GM12878 (cell line): ENCODE results near the gene RARB. TPM values are rescaled to one million over a fixed set of nuclear protein-coding genes. Genes with fewer than 3 reads are reported as not detected.

Experiments used
- ATAC-seq: fragments of 200-7000 bp; cut with Tn5 transposase; 3 replicates; pipeline ENCODE4 v1.9.1; 2020; ENCODE audit warnings: mild to moderate bottlenecking, moderate library complexity
- BruUV-seq: library from RNA; stranded (reverse); fragments of 400-500 nt; replicated peaks from 2 replicates; lab custom pipeline; 2021; lab: Mats Ljungman, UMichigan
- CTCF ChIA-PET: fragments of 300-600 bp; sonication (Branson Sonifier 250); formaldehyde crosslinking; extraction: SDS; loops from one replicate; lab custom pipeline; 2021; ENCODE audit warnings: inconsistent platforms; lab: Yijun Ruan, JAX
- POLR2A ChIA-PET: fragments of 350-600 bp; formaldehyde crosslinking; extraction: SDS; loops from one replicate; lab custom pipeline; 2021; ENCODE audit warnings: inconsistent platforms; lab: Charles Lee
- RAD21 ChIA-PET: fragments of 300-600 bp; sonication (Branson Sonifier 250); formaldehyde crosslinking; loops from one replicate; lab custom pipeline; 2023; ENCODE audit warnings: antibody characterized with exemption; ENCODE audit not compliant: unreplicated experiment; lab: Charles Lee
- SMC1A ChIA-PET: fragments of 300-600 bp; sonication (Branson Sonifier 250); formaldehyde crosslinking; loops from one replicate; lab custom pipeline; 2023; ENCODE audit not compliant: unreplicated experiment, uncharacterized antibody; lab: Charles Lee
- DNase-seq: peaks from one replicate; pipeline ENCODE4 v3.0.0-alpha.2; 2011; ENCODE audit warnings: low read depth, low spot score
- FAIRE-seq: peaks from 3 replicates; lab custom pipeline; 2011; peaks lifted over from hg19 to GRCh38; lab: Jason Lieb, UNC
- H2AFZ ChIP-seq: 2 replicates; pipeline ENCODE4 v1.6.0; 2011; ENCODE audit warnings: low read depth, low read length, control low read depth; ENCODE audit not compliant: control insufficient read depth
- H3K27ac ChIP-seq: 2 replicates; pipeline ENCODE4 v1.5.1; 2011; ENCODE audit warnings: control low read depth; ENCODE audit not compliant: control insufficient read depth, insufficient read depth
- H3K27me3 ChIP-seq, 2 experiments: replicated peaks in 1 of 2; 2 replicates each; pipeline versions ENCODE4 v1.6.0 to v1.6.1; 2011; ENCODE audit warnings: low read length in 1 of 2; ENCODE audit not compliant: control insufficient read depth in 2 of 2, insufficient read depth in 2 of 2
- H3K36me3 ChIP-seq, 2 experiments: 2 replicates each; pipeline ENCODE4 v1.5.1; 2011; ENCODE audit warnings: low read length in 1 of 2; ENCODE audit not compliant: control insufficient read depth in 2 of 2, insufficient read depth in 2 of 2
- H3K4me1 ChIP-seq: 2 replicates; pipeline ENCODE4 v1.6.1; 2011; ENCODE audit warnings: mild to moderate bottlenecking, low read length, moderate library complexity, mixed read lengths; ENCODE audit not compliant: control insufficient read depth, insufficient read depth
- H3K4me2 ChIP-seq: 2 replicates; pipeline ENCODE4 v1.6.0; 2011; ENCODE audit warnings: control low read depth; ENCODE audit not compliant: control insufficient read depth, insufficient read depth
- H3K4me3 ChIP-seq: fragments of 200-600 bp; sonication (generic); 2 replicates; pipeline ENCODE4 v1.5.1; 2016
- H3K79me2 ChIP-seq: 2 replicates; pipeline ENCODE4 v1.6.0; 2011; ENCODE audit warnings: low read length; ENCODE audit not compliant: control insufficient read depth, insufficient read depth
- H3K9ac ChIP-seq: 2 replicates; pipeline ENCODE4 v1.8.0; 2011; ENCODE audit warnings: low read length, control low read depth, mixed read lengths; ENCODE audit not compliant: control insufficient read depth, insufficient read depth
- H3K9me3 ChIP-seq: replicated peaks from 3 replicates; pipeline ENCODE4 v1.5.1; 2011; ENCODE audit warnings: mild to moderate bottlenecking, low read length; ENCODE audit not compliant: control insufficient read depth, insufficient read depth
- H4K20me1 ChIP-seq: 2 replicates; pipeline ENCODE4 v1.6.0; 2011; ENCODE audit not compliant: control insufficient read depth, insufficient read depth
- ASH2L ChIP-seq: fragments of 300-600, 200-600 bp; sonication (generic); IDR thresholded peaks from 2 replicates; pipeline ENCODE4 v1.6.1; 2017; ENCODE audit warnings: low read depth, mild to moderate bottlenecking, borderline replicate concordance
- BCL11A ChIP-seq: IDR thresholded peaks from 2 replicates; pipeline ENCODE4 v1.6.1; 2011; ENCODE audit warnings: low read depth, low read length
- CBFB ChIP-seq: IDR thresholded peaks from 2 replicates; pipeline ENCODE4 v1.6.1; 2016; ENCODE audit warnings: antibody characterized with exemption, low read depth
- CHD1 ChIP-seq: IDR thresholded peaks from 2 replicates; pipeline ENCODE4 v1.6.1; 2012; ENCODE audit warnings: low read depth, low read length, improper control_type of control experiment
- E4F1 ChIP-seq: fragments of 450-650 bp; IDR thresholded peaks from 2 replicates; pipeline ENCODE4 v1.6.1; 2018; ENCODE audit warnings: borderline replicate concordance, mild to moderate bottlenecking; ENCODE audit not compliant: partially characterized antibody
- EZH2 ChIP-seq: IDR thresholded peaks from 2 replicates; pipeline ENCODE4 v1.6.1; 2012; ENCODE audit warnings: low read depth, mild to moderate bottlenecking, control low read depth, inconsistent platforms, low read length, borderline replicate concordance; ENCODE audit not compliant: control insufficient read depth
- FOXM1 ChIP-seq: IDR thresholded peaks from 2 replicates; pipeline ENCODE4 v1.6.1; 2012; ENCODE audit warnings: low read depth, mild to moderate bottlenecking, inconsistent platforms, low read length, moderate library complexity
- GATAD2B ChIP-seq: fragments of 450-650 bp; conservative IDR thresholded peaks from 2 replicates; pipeline ENCODE4 v1.6.1; 2017; ENCODE audit warnings: low read depth, mild to moderate bottlenecking, moderate library complexity
- IRF4 ChIP-seq: IDR thresholded peaks from 2 replicates; pipeline ENCODE4 v1.6.1; 2011; ENCODE audit warnings: low read depth, low read length
- MTA2 ChIP-seq: fragments of 450-650 bp; IDR thresholded peaks from 2 replicates; pipeline ENCODE4 v1.6.1; 2016; ENCODE audit warnings: low read depth, mild to moderate bottlenecking, moderate library complexity
- RAD21 ChIP-seq: IDR thresholded peaks from 2 replicates; pipeline ENCODE4 v1.6.1; 2011; ENCODE audit warnings: mild to moderate bottlenecking, low read depth, low read length, moderate library complexity; ENCODE audit not compliant: insufficient read depth
- RUNX3 ChIP-seq: IDR thresholded peaks from 2 replicates; pipeline ENCODE4 v1.6.1; 2012; ENCODE audit warnings: low read length, inconsistent platforms
- SIN3A ChIP-seq: IDR thresholded peaks from 2 replicates; pipeline ENCODE4 v1.6.1; 2012; ENCODE audit warnings: low read depth, low read length, improper control_type of control experiment
- SMAD1 ChIP-seq: fragments of 450-650 bp; IDR thresholded peaks from 2 replicates; pipeline ENCODE4 v1.6.1; 2018; ENCODE audit warnings: mild to moderate bottlenecking, low read depth; ENCODE audit not compliant: partially characterized antibody
- SMARCA5 ChIP-seq: fragments of 450-650 bp; IDR thresholded peaks from 2 replicates; pipeline ENCODE4 v1.6.1; 2017; ENCODE audit warnings: mild to moderate bottlenecking
- SUPT20H ChIP-seq: IDR thresholded peaks from 2 replicates; pipeline ENCODE4 v1.6.1; 2011; ENCODE audit warnings: low read depth, mild to moderate bottlenecking, low read length, moderate library complexity, borderline replicate concordance; ENCODE audit not compliant: control insufficient read depth
- SUZ12 ChIP-seq: fragments of 200-600 bp; sonication (generic); IDR thresholded peaks from one replicate; pipeline ENCODE4 v1.6.1; 2018; ENCODE audit warnings: antibody characterized with exemption, mild to moderate bottlenecking; ENCODE audit not compliant: unreplicated experiment
- TCF7 ChIP-seq: IDR thresholded peaks from 2 replicates; pipeline ENCODE4 v1.6.1; 2014; ENCODE audit warnings: antibody characterized with exemption, borderline replicate concordance
- WRNIP1 ChIP-seq: IDR thresholded peaks from 2 replicates; pipeline ENCODE4 v1.6.1; 2011; ENCODE audit warnings: low read depth, low read length, improper control_type of control experiment, borderline replicate concordance
- ZNF384 ChIP-seq: IDR thresholded peaks from 2 replicates; pipeline ENCODE4 v1.6.1; 2012; ENCODE audit warnings: low read depth, mild to moderate bottlenecking, low read length, improper control_type of control experiment, borderline replicate concordance
- in situ Hi-C: fragments of 300-500 bp; cut with MboI; formaldehyde crosslinking; loops from 9 replicates; pipeline ENCODE4 v1.14.3; 2018; ENCODE audit warnings: mixed read lengths
- intact Hi-C: fragments of 100-400 bp; cut with micrococcal nuclease; formaldehyde crosslinking; loops from one replicate; pipeline ENCODE4 v1.14.2; 2022; ENCODE audit not compliant: unreplicated experiment
- polyA plus RNA-seq, 11 experiments: library from polyadenylated mRNA; depleted of rRNA in 4 of 11; unstranded in 6 of 11; stranded (reverse) in 5 of 11; fragments of >200 nt; fragmentation: Nextera tagmentation in 4 of 11; fragmentation: Illumina TruSeq in 1 of 11; extraction: Ambion mirVana in 4 of 11; extraction: Trizol in 1 of 11; gene quantifications; 1 replicate in 1 of 11; 2 replicates in 10 of 11; pipeline versions ENCODE4 v1.2.1 to v1.2.3, GENCODE V29; 2011 to 2016; ENCODE audit warnings: inconsistent platforms in 2 of 11, missing spikeins in 2 of 11, low read depth in 1 of 11
- total RNA-seq, 4 experiments: library from RNA; depleted of rRNA in 3 of 4; stranded (reverse); fragments of >200 nt in 3 of 4; fragmentation: Illumina TruSeq in 1 of 4; extraction: Trizol in 1 of 4; gene quantifications; 2 replicates each; pipeline versions ENCODE4 v1.2.1 to v1.2.3, GENCODE V29; 2013 to 2021

The RARB gene
- total and polyA plus RNA-seq, 10 of the 15 experiments (the other 5 are each of a cell fraction or from before 2014, with no cell fraction given): 0.05 to 0.06 TPM; not detected in 8

GRCh38 chr3:25593001-25593400, 164.9 kb downstream of the RARB start:
- POLR2A ChIA-PET: no interaction called here
- H3K27ac ChIP-seq: no peak overlapping the region
- intact Hi-C loops (loop anchor here (5.0 to 10.0 kb wide), 2 partner anchors 821 to 908 kb away; no protein-coding TSS in a partner anchor), in situ Hi-C loops (loop anchor here (10.0 kb wide), 1 partner anchor 818 kb away; no protein-coding TSS in a partner anchor)
- DNase-seq (no peak), ATAC-seq (no peak), FAIRE-seq (no peak)
- no peak overlapping the region for H3K4me3 ChIP-seq
- no peaks in the 10 kb centered on the region for H3K27me3 ChIP-seq
- SMC1A ChIA-PET: interaction anchor here (0.6 to 2.0 kb wide), 6 partner anchors 11 to 817 kb away, joined by 3 to 5 read pairs (median 3); no protein-coding TSS in a partner anchor
- CTCF ChIA-PET: interaction anchor here (0.7 to 4.1 kb wide), 14 partner anchors 9 to 820 kb away, joined by 3 to 11 read pairs (median 4); no protein-coding TSS in a partner anchor
- no peaks in the 10 kb centered on the region for H3K79me2 ChIP-seq
- no peak overlapping the region for H2AFZ ChIP-seq
- RAD21 ChIA-PET: interaction anchor here (1.2 kb wide), 1 partner anchor 819 kb away, joined by 4 read pairs; no protein-coding TSS in a partner anchor
- H3K4me1 ChIP-seq: no peaks in the 10 kb centered on the region
- BruUV-seq: no TSS peak
- TF ChIP-seq WRNIP1 (no peak), ZNF384 (no peak), BCL11A (no peak), SUZ12 (no peak), FOXM1 (no peak), EZH2 (no peak), SMARCA5 (no peak), RUNX3 (no peak), GATAD2B (no peak), SUPT20H (no peak), RAD21 (no peak), TCF7 (no peak), CHD1 (no peak), MTA2 (no peak), IRF4 (no peak), SIN3A (no peak), E4F1 (no peak), CBFB (no peak), ASH2L (no peak), SMAD1 (no peak)
- no peaks in the 10 kb centered on the region; the same call in 2 of the 3 replicates for H3K9me3 ChIP-seq
- no peak overlapping the region for H3K9ac ChIP-seq
- H3K36me3 ChIP-seq: no peaks in the 10 kb centered on the region
- H3K4me2 ChIP-seq: no peak overlapping the region
- no peaks in the 10 kb centered on the region for H4K20me1 ChIP-seq
